Panc1 (cell line): ENCODE results near the gene AK8. TPM values are rescaled to one million over a fixed set of nuclear protein-coding genes. Genes with fewer than 3 reads are reported as not detected.

Experiments used
- ATAC-seq: fragments of 200-7000 bp; cut with Tn5 transposase; 2 replicates; pipeline ENCODE4 v1.9.1; 2020; ENCODE audit warnings: mild to moderate bottlenecking, moderate library complexity
- BruUV-seq: library from RNA; stranded (reverse); fragments of 400-500 nt; replicated peaks from 2 replicates; lab custom pipeline; 2021; lab: Mats Ljungman, UMichigan
- CTCF ChIA-PET: fragments of 300-600 bp; sonication (Branson Sonifier 250); formaldehyde crosslinking; loops from one replicate; lab custom pipeline; 2022; ENCODE audit warnings: antibody characterized with exemption; lab: Charles Lee
- POLR2A ChIA-PET: fragments of 300-600 bp; sonication (Branson Sonifier 250); formaldehyde crosslinking; loops from one replicate; lab custom pipeline; 2022; ENCODE audit warnings: antibody characterized with exemption; lab: Charles Lee
- DNase-seq: peaks from one replicate; pipeline ENCODE4 v3.0.0-alpha.2; 2010; ENCODE audit warnings: low read depth, low spot score
- H3K27ac ChIP-seq: 2 replicates; pipeline ENCODE4 v1.5.1; 2011; ENCODE audit warnings: mild to moderate bottlenecking, low read length, inconsistent platforms
- H3K27me3 ChIP-seq: fragments of 200-500 bp; sonication (Bioruptor generic); 2 replicates; pipeline ENCODE4 v1.6.0; 2014; ENCODE audit warnings: low read length, inconsistent platforms; ENCODE audit not compliant: control insufficient read depth, insufficient read depth
- H3K36me3 ChIP-seq: fragments of 200-500 bp; sonication (Bioruptor generic); 2 replicates; pipeline ENCODE4 v1.5.1; 2014; ENCODE audit warnings: inconsistent platforms, mild to moderate bottlenecking, low read length, moderate library complexity; ENCODE audit not compliant: control insufficient read depth, insufficient read depth
- H3K4me1 ChIP-seq: 2 replicates; pipeline ENCODE4 v1.5.1; 2011; ENCODE audit warnings: inconsistent platforms, mild to moderate bottlenecking, low read length, moderate library complexity; ENCODE audit not compliant: control insufficient read depth, insufficient read depth
- H3K4me3 ChIP-seq, 2 experiments: 2 replicates each; pipeline ENCODE4 v1.5.1; 2011 to 2012; ENCODE audit warnings: low read depth in 2 of 2, low read length in 2 of 2, mild to moderate bottlenecking in 2 of 2, inconsistent platforms in 1 of 2, moderate library complexity in 1 of 2
- H3K9me3 ChIP-seq: fragments of 200-500 bp; sonication (Bioruptor generic); 2 replicates; pipeline ENCODE4 v1.5.1; 2014; ENCODE audit warnings: low read depth, mild to moderate bottlenecking, inconsistent platforms, low read length, moderate library complexity; ENCODE audit not compliant: control insufficient read depth, insufficient read depth
- CTCF ChIP-seq: fragments of 450-650 bp; IDR thresholded peaks from 2 replicates; pipeline ENCODE4 v1.5.1; 2017; ENCODE audit warnings: mild to moderate bottlenecking
- POLR2AphosphoS5 ChIP-seq: IDR thresholded peaks from 2 replicates; pipeline ENCODE4 v1.6.1; 2012; ENCODE audit warnings: mild to moderate bottlenecking, low read depth, low read length, moderate library complexity
- REST ChIP-seq, 2 experiments: IDR thresholded peaks; 2 replicates each; pipeline ENCODE4 v1.6.1; 2011 to 2012; ENCODE audit warnings: low read depth in 2 of 2, control low read depth in 1 of 2, low read length in 1 of 2, mild to moderate bottlenecking in 1 of 2, moderate library complexity in 1 of 2; ENCODE audit not compliant: insufficient read depth in 1 of 2
- SIN3A ChIP-seq: IDR thresholded peaks from 2 replicates; pipeline ENCODE4 v1.6.1; 2012; ENCODE audit warnings: low read depth, mild to moderate bottlenecking, low read length, moderate library complexity, borderline replicate concordance; ENCODE audit not compliant: insufficient read depth
- TCF7L2 ChIP-seq: IDR thresholded peaks from 2 replicates; pipeline ENCODE4 v1.6.1; 2011; ENCODE audit warnings: mild to moderate bottlenecking, low read depth, low read length, inconsistent platforms
- in situ Hi-C: cut with HindIII; loops from 2 replicates; pipeline ENCODE4 v1.10.0; 2016; ENCODE audit warnings: low sequenced_read_pairs, low pct_unique_long_range_greater_than_20kb
- intact Hi-C: fragments of 100-400 bp; cut with micrococcal nuclease; formaldehyde crosslinking; loops from one replicate; pipeline ENCODE4 v1.10.0; 2022; ENCODE audit not compliant: unreplicated experiment
- total RNA-seq: library from RNA; stranded (reverse); gene quantifications from one replicate; pipeline ENCODE4 v1.2.1, GENCODE V29; 2021; ENCODE audit not compliant: unreplicated experiment

AK8 gene
- total RNA-seq, 1 experiment from 2014 or later, result 0.39 TPM

- in situ Hi-C loops (no loop called here), intact Hi-C loops (no loop called here)
- ATAC-seq (no peak), DNase-seq (no peak)
- Histone ChIP-seq H3K9me3 (no peaks in the 10 kb centered on the region), H3K36me3 (peaks cover 5% of the 10 kb centered on the region), H3K4me3 (no peak overlapping the region), H3K4me1 (no peaks in the 10 kb centered on the region), H3K27ac (no peak overlapping the region), H3K27me3 (no peaks in the 10 kb centered on the region)
- ChIA-PET POLR2A (no interaction called here), CTCF (no interaction called here)
- no TSS peak for BruUV-seq
- TF ChIP-seq POLR2AphosphoS5, result no peak
Observed at GRCh38 chr9:132919614-132920268, 41.7 kb upstream of the AK8 start.

GRCh38 chr9:132914924-132915323 is 36.8 kb upstream of the AK8 start:
- CTCF ChIA-PET, result interaction anchor here (0.6 to 0.7 kb wide), 2 partner anchors 57 to 167 kb away, joined by 3 read pairs; no protein-coding TSS in a partner anchor
- in situ Hi-C loops, result no loop called here
- no peak for ATAC-seq
- no peak overlapping the region for H3K27ac ChIP-seq
- no peak for DNase-seq
- POLR2A ChIA-PET, result no interaction called here
- H3K27me3 ChIP-seq, result no peaks in the 10 kb centered on the region
- H3K4me1 ChIP-seq, result no peaks in the 10 kb centered on the region
- no peak for TF ChIP-seq TCF7L2
- no peak for TF ChIP-seq REST (IDR thresholded peaks at IDR 0.05; ENCODE audit: insufficient read depth in 1 of 2, low read depth in 2 of 2, low read length in 1 of 2)
- TF ChIP-seq SIN3A, result no peak
- no peak overlapping the region for H3K4me3 ChIP-seq
- no peaks in the 10 kb centered on the region; the same call in 1 of the 2 replicates for H3K36me3 ChIP-seq
- no TSS peak for BruUV-seq
- no peaks in the 10 kb centered on the region for H3K9me3 ChIP-seq
- intact Hi-C loops, result no loop called here

GRCh38 chr9:132912131-132912530 is 34.0 kb upstream of the AK8 start:
- Histone ChIP-seq H3K27ac (no peak overlapping the region), H3K4me3 (no peak overlapping the region), H3K36me3 (no peaks in the 10 kb centered on the region; the same call in 1 of the 2 replicates), H3K27me3 (no peaks in the 10 kb centered on the region), H3K9me3 (no peaks in the 10 kb centered on the region), H3K4me1 (no peaks in the 10 kb centered on the region)
- ChIA-PET POLR2A (no interaction called here), CTCF (no interaction called here)
- intact Hi-C loops, result no loop called here
- BruUV-seq, result no TSS peak
- TF ChIP-seq SIN3A (no peak), POLR2AphosphoS5 (no peak), CTCF (no peak), REST (IDR thresholded peaks at IDR 0.05; ENCODE audit: insufficient read depth in 1 of 2, low read depth in 2 of 2, low read length in 1 of 2) (no peak), TCF7L2 (no peak)
- in situ Hi-C loops, result no loop called here
- no peak for ATAC-seq
- no peak for DNase-seq
